Cardiac septum (tissue), 1 donor: Measurements from ENCODE around the gene MOV10L1. TPM values are rescaled to one million over a fixed set of nuclear protein-coding genes. Genes with fewer than 3 reads are reported as not detected.

Experiments used
- DNase-seq: peaks from one replicate; pipeline ENCODE4 v3.0.0-alpha.2; 2020; ENCODE audit warnings: low spot score
- intact Hi-C: fragments of 100-400 bp; cut with DNase I; formaldehyde crosslinking; loops from one replicate; pipeline ENCODE4 v1.14.0; 2022
- long read RNA-seq: library from polyadenylated mRNA; unstranded; transcript quantifications from one replicate; pipeline ENCODE4 v2.0.0, GENCODE V29; 2021
- total RNA-seq: library from RNA; stranded (reverse); fragmentation: NEBNext Ultra II Directional; extraction: Animal tissue kit (Norgen Biotek cat#: 25700); gene quantifications from one replicate; pipeline ENCODE4 v1.2.1, GENCODE V29; 2021
- donor health status: DM: no; HTN: no; CAD: no.

Gene MOV10L1
- 0.46 TPM for total RNA-seq
- long read RNA-seq, partial matches to known transcripts = 1 of 2 reads
- long read RNA-seq, other reads (novel, unspliced or antisense) = 1 of 2 reads

DNA sequence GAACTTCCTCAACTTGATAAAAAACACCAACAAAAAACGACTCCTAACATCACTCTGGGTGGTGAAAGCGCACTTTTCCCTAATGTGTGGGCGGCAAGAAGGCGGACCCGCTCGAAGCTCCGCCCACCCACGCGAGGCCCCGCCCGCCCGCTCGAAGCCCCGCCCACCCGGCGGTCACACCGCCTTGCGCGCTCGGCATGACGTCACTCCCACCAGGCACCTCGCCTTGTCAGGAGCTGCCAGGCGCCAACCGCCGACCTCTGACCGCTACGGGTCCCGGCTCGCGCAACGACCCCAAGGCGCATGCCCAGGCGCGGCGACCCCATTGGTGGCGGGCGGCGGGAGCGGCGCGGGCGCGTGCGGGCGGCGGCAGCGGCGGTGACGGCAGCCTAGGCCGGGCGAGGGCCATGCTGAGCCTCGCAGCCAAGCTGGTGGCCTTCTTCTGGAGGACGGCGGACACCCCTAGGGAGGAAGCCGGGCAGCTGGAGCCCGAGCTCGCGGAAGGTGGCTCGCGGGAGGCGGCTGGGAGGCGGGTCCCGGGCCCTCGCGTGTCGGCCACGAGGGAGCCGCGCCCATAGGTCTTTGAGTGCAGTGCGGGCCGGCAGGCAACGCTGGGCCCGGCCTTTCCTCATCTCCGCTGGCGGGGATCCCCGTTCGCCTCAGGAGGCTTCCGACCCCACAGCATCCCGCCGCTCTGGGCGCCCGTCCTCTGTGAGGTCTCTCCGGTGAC lies at the start of gene MOV10L1:
TSS of gene MOV10L1 (plus strand) at position 325 of the 730 bp plus-strand sequence. CDS start at position 408, 83 bp downstream.
- DNase-seq = no peak
- intact Hi-C loops = no loop called here

DNA sequence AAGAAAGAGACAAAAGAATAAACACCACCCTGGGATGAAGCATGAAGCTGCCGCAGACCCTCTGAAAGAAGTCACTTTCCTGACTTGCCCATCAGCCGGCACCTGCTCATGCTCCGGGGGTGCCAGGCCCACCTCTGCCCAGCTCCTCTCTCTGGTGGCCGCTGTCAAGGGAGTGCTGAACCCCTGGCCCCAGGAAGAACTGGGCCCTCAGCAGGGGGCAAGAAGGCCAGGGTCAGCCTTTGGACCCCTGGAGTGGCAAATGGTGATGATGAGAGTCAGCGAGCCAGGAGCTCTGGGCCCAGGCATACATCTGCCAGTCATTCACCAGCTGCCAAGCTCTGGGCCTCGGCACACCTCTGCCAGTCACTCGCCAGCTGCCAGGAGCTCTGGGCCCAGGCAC lies 49.1 kb upstream of the MOV10L1 start:
- intact Hi-C loops = no loop called here

DNA sequence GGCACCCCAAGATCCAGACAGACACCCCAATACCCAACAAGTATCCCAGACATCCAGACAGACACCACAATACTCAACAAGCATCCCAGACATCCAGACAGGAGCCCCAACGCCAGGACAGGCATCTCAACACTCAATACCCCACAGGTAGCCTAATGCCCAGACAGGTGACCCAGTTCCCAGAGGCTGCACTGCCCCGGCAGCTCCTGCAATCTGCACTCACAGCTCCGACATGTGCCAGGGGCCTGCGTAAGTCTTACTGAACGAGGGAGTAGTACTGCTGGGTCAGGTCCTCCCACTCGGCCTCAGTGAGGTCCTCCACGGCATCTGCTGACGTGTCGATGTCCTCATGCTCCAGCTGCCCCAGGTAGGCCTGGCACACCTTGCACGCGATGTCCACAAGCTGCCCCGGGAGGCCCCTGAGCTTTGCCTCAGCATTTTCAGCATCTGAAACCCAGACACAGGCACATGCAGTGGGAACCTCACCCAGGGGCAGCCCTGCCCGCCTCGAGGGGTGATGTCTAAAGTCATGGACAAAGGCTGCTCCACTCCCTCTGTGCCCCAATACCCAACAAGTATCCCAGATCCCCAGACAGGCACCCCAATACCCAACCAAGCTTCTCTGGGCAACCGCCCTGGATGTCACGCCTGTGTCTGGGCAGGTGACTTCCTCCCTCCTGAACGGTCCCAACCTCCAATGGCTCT lies 48.3 kb upstream of the MOV10L1 start:
- DNase-seq = no peak
- intact Hi-C loops = no loop called here

More for the DNA sequence above, 49.1 kb upstream of the MOV10L1 start:
- DNase-seq = no peak

DNA sequence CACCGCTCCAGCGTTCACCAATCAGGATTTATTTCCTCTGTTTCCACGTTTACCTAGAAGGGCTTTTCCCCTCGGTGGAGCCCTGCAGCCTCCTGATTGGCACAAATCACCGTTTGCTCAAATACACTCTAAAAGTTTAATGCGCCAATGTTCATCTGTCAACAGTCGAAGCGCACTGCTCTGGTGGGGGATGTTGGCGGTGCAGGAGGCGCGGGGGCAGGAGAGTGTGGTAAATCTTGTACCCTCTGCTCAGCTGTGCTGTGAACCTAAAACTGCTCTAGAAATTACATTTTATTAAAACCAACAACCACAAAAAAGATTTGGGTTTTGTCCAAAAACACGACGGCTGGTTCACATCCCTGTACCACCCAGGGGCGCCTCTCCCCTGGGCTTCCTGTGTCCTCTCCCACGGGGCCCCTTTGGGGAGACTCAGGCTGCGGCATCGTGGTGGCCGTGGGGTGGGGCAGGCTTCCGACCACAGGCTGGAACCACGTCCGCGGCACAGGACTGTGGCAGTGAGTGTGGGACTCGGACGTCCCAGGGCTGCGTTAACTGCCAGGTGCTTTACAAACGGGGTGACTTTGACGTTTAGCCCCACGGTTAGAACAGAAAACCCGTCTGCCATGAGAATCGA lies 45.2 kb upstream of the MOV10L1 start:
- DNase-seq = no peak
- intact Hi-C loops = no loop called here

DNA sequence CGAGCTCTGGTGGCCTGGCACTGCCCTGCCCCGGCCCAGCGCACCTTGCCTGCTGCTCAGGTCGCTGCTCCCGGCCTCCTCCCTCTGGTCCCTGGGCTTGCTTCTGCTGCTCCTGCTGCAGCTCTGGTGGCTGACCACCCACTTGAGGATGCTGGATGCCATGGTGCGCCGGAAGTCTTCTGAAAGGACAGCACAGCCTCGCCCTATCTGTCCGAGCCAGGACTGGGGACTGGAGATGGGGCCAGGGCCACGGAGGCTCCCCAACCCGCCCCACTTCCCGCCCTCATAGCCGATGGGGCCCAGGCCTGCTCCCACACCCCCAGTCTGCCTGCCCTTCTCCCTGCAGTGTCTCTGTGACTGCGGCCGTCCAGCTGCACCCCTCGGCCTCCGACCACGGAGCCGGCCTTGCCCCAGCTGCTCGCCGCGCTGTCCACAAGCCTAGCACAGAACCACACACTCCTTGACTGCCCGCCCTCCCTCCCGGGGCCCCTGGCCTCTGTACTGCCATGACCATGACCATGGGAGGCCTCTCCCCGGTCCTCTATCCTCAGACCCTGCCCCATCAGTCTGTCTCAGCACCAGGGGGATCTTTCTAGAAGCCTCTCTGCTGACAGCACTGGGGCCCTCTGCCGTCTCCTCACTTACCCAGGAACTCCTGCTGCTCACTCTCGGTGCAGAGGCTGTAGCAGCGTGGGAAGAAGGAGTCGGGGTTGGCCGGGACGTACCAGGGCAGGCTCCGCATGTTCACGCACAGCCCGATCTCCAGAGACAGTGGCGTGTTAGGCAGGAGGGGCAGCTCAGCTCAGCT lies 44.4 kb upstream of the MOV10L1 start:
- intact Hi-C loops = no loop called here
- DNase-seq = no peak

DNA sequence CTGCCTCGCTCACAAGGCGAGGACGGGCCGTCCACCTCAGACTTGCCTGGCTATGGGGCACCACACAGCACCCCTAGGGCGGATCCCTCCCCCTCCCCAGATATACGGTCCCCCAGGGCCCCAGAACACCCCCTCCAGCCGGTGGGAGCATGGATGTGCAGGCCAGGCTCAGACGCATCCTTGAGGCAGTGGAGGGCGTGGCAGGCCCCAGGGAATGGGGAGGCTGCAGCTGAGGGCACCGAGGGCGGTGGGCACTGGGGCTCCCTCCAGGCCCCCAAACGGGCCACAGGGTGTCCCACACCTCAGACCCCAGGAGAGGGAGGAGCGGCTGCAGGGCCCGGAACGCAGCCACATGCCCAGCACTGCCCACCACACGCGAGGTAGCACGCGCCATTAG lies 43.8 kb upstream of the MOV10L1 start:
- intact Hi-C loops = no loop called here

DNA sequence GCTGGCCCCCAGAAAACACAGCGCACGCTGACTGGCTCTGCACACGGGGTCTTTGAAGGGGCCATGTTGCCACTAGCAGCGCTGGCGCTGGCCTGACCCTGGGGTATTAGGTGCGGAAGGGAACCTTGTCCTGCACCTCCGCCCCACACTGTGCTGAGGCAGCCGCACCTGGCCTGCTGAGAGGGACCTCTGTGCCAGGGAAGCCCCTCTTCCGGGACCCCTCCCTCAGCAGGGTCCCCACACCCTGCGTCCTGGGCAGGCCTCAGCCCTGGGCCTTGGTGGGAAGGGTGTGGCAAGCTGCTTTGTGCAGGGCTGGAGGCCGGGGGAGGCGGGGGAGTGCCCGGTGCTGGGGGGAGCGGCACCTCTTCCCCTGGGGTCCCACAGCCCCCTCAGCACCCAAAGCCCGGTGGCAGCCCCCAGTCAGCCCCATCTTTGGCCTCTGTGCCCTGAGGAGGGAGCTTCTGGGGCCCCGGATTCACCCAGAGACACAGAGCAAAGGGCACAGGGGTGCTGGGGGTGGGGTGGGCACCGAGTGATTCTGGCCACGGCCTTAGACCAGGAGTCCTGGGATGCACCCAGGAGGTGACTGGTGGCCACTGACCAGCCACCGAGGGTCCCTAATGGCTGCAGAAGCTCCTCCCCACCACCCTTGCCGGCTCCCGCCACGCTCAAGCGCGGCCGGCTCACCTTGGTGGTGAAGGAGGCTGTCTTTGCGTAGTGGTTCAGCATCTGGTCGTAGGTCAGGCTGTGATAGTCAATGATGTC lies 43.1 kb upstream of the MOV10L1 start:
- no peak for DNase-seq

More for the DNA sequence above, 43.8 kb upstream of the MOV10L1 start:
- DNase-seq = no peak

DNA sequence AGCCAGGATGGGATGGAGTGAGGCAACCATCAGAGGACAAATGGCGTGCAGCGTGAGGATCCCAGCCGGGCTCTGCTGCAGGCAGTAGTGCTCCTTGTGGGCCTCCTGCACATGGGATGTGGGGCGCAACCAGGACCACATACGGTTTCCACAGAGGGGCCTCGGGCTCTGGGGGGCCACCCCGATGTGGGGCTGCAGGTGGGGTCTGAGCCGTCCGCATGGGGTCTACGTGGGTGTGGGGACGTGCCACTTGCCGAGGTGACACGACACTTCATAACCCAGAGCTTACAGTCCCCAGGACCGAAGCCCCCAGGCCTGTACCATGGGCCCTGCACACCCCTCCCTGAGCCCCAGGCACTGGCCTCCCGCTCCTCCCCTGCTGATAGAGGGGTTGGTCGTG lies 42.5 kb upstream of the MOV10L1 start:
- intact Hi-C loops = no loop called here
- DNase-seq = no peak

More for the DNA sequence above, 43.1 kb upstream of the MOV10L1 start:
- intact Hi-C loops = no loop called here

DNA sequence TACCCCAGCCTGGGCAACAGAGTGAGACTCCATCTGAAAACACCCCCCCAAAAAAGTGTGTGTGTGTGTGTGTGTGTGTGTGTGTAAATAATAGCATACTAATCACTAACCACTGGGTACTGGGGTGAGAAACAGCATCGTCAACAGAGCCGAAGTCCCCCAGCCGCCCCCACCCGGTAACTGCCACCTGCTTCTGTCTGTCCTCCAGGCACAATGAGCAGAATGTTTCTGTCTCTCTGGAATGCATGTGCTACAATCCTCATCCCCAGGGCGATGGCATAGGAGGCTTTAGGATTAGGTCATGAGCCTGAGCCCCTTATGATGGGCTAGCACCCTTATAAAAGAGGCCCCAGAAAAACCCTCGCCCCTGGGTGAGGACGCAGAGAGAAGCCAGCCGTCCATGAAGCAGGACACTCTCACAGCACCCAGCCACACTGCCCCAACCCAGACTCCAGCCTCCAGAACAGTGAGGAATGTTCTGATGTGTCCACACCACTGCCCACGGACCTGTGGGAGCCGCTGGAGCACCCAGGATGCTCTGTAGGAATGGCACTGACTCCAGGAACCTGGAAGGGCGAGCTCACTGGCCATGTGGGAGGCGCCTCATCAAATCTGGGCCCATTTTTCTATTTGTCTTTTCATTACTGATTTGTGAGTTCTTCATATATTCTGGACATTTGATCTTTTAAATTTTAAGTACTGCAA lies 41.6 kb upstream of the MOV10L1 start:
- no peak for DNase-seq
- intact Hi-C loops = no loop called here

DNA sequence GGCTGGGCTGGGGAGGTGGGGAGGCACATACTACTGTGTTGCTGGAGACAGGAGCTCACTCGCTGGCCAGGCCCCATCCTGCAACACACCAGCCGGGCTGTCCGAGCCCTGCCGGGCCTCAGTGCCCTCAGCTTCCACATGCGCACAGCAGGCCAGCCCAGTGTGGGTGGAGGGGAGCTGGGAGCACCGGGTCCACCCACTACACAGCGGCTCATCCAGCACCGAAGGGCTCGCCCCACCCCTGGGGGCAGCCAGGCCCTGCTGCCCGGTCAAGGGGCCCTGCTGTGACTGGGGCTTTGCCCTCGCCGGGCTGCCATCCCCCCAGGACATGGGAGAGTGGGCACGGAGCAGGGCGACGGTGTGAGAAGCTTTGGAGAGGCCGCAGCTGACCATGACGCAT lies 41.0 kb upstream of the MOV10L1 start:
- DNase-seq = no peak
- intact Hi-C loops = no loop called here

DNA sequence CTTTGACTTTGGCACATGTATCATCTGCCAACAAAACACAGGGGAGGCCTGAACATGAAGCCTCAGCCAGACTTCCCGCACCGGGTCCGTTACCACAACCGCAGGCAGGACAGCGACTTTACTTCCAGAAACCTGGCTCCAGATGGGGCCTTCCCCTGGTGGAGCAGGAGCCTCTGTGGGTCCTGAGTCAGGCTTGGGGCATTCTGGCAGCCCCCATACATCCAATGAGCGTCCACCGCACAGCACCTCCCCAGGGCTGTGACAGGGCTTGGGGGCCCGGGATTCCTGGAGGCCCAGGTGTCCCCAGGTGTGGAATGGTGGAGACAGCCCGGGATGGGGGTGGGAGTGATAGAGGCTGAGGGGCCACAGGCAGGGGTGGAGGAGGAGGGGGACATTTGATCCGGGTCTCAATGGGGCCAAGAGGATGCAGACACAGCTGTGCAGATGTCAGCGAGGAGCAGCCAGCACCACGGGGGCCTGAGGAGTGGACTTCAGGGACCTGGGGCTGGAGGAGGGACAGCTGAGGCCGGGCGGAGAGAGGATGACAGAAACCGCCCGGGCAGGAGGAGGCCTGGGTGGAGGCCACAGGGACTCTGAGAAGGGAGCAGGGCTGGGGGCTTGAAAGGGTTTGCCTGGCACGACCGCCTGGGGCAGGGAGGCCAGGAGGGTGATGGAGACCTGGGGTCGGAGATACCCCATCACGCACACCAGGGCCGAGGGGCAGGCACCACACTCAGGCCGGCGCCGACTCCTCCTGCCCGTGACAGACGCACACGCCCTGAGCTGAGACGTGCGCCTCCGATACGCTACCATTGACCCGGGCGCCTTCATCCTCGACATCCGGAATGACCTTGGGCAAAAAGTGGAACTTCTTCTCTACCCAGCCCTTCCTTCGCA lies 40.3 kb upstream of the MOV10L1 start:
- DNase-seq = no peak
- intact Hi-C loops = no loop called here

DNA sequence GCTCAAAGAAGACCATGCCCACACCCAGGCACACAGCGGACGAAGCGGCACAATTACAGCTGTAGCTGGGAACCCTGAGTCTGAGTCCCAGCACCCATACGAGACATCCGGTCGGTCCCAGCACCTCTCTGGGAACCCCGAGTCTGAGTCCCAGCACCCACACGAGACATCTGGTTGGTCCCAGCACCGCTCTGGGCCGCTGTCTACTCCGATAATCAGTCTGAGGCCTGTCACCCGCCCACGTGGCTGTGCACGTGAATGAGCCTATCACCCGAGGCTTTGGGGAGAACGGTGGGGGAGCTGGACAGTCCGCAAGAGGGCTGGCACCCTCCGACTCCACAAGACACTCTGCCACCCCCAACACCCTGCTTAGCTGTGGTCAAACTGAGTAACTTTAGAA lies 37.9 kb upstream of the MOV10L1 start:
- DNase-seq = no peak
- intact Hi-C loops = no loop called here

DNA sequence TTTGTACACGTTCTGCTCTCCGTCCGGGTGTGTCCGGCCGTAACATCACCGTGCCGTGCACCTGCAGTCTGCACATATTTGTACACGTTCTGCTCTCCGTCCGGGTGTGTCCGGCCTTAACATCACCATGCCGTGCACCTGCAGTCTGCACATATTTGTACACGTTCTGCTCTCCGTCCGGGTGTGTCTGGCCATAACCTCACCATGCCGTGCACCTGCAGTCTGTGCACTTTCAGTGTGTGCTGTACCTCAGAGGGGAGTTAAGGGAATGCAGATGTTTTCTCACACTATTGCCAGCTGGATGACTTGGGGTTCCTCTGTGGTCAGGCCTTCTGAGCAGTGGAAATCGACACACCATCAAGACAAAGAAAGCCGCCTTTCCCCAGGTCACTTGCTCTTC lies 35.9 kb upstream of the MOV10L1 start:
- DNase-seq = no peak
- intact Hi-C loops = no loop called here

DNA sequence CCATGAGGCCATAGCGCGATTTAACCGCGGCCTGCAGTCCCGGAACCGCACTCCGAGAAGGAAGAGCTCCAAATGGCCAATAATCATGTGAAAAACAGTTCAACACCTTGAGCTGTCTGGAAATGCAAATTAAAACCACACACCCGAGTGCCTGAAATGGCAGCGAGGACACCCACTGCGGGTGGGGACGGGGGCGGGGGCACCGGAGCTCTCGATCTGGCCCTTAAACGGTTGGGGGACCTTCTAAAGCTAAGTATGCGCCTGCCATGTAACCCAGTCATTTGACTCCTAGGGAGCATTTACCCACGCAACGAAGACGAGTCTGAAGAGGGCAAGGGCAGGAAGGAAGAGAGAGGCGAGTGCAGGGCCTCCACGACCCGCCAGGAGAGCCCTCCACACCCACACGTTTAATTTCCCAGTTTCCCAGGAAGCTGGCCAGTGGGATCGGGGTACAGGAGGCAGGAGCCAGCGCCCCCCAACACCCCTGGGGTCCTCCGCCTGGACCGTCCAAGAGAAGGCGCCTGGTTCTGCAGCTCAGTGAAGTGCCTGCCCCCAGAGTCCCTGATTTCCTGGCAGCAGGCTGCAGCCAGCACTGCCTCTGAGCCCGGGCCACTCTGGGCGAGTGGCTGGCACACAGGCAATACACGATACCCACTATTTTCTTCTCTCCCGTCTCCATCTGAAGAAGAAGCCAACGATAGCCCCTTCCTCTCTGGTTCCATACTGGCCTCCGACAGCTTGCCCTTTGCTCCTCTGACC lies 33.4 kb upstream of the MOV10L1 start:
- no peak for DNase-seq
- intact Hi-C loops = no loop called here

DNA sequence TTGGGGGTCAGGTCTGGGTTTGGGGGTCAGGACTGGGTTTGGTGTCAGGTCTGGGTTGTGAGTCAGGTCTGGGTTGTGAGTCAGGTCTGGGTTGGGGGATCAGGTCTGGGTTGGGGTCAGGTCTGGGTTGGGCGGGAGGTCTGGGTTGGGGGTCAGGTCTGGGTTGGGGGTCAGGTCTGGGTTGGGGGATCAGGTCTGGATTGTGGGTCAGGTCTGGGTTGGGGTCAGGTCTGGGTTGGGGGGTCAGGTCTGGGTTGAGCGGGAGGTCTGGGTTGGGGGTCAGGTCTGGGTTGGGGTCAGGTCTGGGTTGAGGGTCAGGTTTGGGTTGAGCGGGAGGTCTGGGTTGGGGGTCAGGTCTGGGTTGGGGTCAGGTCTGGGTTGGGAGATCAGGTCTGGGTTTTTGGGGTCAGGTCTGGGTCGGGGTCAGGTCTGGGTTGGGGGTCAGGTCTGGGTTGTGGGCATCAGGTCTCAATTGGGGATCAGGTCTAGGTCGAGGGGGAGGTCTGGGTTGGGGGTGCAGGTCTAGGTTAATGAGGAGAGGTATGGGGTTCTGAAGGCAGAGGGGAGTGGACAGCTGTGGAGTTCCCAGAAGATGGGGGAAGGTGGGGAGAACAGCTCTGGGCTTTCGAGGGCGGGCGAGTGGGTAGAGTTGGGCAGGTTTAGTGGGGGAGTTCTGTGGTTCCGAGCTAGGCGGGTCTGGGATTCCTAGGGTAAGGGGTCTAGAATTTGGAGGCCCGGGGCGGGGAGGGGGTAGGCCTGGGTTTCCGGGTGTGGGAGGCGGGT lies 32.3 kb upstream of the MOV10L1 start:
- intact Hi-C loops = no loop called here
- DNase-seq = no peak
